Ramos (cell line): Measurements from ENCODE around the gene FBLIM1.

Experiments used
- in situ Hi-C: fragments of 300-500 bp; cut with MboI; formaldehyde crosslinking; loops from one replicate; pipeline ENCODE4 v1.14.3; 2022; ENCODE audit warnings: low sequenced_read_pairs; ENCODE audit not compliant: unreplicated experiment

Gene FBLIM1

DNA sequence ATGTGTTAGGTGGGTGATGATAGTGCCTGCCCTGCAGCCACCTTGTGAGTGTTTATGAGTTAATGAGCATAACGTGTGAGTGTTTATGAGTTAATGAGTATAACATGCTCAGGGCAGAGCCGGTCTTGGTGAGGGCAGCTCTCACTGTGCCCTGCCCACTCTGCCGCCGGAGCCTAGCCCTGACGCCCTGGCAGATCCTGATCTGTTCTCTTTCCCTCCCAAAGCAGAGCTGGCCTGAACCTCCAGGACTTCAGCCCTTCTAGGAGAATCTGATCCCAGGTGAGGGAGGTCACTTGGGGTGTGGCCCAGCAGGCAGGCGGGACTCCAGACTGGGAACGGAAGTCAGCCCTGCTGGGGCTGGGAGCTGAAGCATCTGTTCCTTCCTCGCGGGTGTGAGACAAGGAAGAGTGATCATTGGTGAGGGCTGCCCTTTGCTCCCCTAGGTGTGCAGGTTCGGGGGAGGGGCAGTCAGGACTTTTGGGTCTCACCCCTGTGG, 5.7 kb downstream of the FBLIM1 start:
- in situ Hi-C loops: no loop called here

DNA sequence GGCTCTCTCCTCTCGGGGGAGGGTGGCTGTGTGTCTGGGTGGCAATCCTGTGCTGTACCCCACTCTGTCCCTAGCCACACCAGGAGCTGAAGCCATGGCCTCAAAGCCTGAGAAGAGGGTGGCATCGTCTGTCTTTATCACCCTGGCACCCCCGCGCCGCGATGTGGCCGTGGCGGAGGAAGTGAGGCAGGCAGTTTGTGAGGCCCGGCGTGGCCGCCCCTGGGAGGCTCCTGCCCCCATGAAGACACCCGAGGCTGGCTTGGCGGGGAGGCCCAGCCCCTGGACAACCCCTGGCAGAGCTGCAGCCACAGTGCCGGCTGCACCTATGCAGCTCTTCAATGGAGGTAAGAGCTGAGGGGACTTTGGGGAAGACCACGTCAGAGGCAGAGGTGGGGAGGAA, 6.3 kb downstream of the FBLIM1 start:
- in situ Hi-C loops: no loop called here

DNA sequence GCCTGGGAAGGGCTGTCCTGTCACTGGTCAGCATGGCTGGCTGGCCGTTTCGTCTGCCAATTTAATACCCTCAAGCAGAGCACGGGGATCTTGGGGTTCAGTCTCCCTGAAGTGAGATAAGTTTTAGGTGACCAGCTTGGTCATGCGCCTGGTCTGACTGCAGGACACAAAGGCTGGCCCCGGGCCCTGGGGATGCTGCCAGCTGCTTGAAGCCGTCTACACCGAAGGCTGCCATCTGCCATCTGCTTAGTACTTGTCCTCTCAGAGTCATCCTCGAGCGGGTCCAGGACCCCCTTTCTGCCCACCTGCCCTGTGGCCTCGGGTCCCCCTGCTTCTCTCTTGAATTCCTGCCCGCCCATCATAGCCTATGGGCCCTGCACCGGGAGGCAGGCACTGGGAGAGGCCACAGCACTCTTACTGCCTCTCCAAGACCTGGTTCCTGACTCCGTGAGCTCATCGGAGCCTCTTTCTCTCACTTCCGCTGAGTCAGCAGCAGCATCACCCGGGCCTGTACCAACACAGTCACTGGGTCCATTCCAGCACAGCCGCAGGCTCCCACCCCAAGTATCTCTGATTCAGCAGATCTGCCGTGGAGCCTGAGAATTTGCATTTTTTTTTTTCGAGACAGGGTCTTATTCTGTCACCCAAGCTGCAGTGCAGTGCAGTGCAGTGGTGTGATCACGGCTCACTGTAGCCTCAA, 7.0 kb downstream of the FBLIM1 start:
- in situ Hi-C loops: no loop called here

DNA sequence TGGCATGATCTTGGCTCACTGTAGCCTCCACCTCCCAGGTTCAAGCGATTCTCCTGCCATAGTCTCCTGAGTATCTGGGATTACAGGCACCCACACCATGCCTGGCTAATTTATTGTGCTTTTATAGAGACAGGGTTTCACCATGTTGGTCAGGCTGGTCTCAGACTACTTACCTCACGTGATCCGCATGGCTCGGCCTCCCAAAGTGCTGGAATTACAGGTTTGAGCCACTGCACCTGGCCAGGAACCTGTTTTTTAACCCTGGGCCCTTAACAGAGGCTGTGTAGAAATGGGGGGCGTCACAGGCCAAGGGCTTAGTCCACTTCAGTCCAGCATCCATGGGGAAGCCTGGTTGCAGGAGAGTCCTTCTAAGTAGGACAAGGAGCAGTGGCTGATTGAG, 9.3 kb downstream of the FBLIM1 start:
- in situ Hi-C loops: no loop called here

DNA sequence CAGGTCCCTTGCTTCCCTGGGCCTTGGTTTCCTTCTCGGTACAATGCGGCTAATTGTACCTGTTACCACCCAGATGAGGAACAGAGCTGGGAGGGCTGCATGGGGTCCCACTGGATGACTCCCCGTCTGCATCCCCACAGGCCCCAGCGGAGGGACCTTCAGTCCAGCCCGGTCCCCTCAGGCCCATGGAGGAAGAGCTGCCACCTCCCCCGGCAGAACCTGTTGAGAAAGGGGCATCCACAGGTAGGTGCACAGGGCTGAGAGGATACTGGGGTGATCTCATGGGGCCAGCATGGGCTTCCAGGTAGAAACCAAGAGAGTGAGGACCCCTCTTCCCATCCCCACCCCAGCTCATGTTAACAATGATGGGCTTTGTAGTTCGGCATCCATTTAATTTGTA, 9.8 kb downstream of the FBLIM1 start:
- in situ Hi-C loops: no loop called here

DNA sequence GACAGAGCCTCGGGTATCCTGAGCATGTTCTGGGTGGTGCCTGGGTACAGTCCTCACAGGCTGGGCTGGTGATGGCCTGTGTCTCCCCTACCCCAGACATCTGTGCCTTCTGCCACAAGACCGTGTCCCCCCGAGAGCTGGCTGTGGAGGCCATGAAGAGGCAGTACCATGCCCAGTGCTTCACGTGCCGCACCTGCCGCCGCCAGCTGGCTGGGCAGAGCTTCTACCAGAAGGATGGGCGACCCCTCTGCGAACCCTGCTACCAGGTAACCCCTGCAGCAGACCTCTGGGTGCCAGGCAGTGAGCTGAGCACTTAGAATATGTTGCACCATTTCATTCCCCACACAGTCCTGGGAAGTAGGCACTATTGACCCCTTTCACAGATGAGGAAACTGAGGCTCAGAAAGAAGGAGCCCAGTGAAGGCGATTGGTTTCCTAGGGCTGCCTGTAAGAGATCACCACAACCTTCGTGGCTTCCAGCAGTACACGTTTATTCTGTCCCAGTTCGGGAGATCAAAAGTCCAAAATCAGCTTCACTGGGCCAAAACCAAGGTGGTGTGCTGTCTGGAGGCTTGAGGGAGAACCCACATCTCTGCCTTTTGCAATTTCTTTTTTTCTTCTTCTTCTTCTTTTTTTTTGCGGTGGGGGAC, 11.8 kb downstream of the FBLIM1 start:
- in situ Hi-C loops: no loop called here

DNA sequence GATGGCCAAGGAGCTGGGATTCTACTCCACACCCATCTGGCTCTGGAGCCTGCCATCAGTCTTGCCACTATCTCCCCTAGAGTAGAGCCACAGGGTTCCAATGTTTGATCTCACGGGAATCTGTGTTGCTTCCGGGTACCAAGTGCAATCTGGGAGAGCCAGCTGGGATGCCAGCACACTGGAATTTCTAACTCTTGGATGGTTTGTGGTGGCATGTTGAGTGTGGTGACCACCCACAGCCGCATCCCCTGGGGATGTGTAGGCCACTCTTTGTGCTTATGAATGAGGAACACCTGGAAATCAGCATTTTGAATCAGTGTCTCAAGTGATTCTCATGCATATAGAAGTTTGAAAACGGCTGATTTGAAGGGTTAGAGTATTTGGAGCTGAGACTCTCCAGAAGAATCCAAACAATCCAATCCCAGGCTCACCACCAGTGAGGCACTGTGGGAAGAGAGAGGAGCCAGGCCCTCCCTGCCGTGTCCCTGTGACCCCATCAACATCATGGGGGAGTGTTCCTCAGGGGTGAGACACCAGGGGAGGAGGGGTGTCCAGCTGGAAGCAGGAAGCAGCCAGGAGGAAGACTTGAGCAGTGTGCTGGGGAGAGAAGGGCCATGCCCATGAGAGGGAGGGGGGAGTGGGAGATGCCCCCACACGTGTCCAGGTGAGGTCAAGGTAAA, 13.4 kb downstream of the FBLIM1 start:
- in situ Hi-C loops: no loop called here

DNA sequence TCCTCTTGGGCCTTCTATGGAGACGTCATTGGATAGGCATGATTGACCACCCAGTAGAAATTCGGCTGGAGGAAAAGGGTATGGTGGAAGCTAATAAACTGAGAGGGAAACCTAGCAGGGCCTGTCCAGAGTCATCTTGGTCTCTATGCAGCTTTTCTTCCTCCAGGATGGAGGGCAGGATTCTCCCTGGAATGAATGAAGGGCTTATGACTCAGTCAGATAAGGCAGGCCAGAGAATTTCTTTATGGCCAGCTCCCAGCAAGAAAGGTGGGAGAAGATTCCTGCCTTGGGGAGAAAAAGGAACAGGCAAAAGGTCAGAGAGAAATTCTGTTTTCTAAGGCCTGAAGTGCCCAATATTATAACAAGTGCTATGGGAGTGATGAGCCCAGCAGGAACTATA, 17.1 kb downstream of the FBLIM1 start:
- in situ Hi-C loops: no loop called here

DNA sequence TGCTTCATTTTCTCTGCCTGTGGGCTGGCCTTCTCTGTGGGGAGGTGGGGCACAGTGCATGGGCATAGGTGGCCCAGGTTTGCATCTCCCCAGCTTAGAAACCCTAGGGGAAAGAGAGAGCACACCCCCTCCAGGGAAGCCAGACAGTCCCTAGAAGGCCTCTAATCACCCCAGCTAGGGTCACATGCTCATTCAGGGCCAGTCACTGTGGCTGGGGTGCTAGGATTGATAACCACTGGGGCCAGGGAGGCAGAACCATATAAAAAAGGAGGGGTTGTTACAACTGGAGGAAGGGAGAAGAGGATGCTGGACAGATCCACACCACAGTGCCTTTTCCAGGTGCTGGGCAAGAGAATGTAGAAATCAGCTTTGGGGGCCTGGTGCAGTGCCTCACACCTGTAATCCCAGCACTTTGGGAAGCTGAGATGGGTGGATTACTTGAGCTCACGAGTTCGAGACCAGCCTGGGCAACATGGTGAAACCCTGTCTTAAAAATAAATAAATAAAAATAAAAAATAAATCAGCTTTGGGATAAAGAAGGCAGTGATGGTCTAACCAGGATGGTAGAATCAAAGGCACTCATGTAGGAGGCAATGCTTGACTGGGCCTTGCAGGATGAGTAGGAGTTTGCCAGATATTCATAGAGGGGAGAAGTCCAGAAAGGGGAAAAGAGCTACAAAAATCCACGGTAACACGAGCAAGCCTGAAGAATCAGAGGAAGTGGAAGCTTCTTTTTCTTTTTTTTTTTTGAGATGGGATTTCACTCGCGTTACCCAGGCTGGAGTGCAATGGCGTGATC, 19.5 kb downstream of the FBLIM1 start:
- in situ Hi-C loops: no loop called here

DNA sequence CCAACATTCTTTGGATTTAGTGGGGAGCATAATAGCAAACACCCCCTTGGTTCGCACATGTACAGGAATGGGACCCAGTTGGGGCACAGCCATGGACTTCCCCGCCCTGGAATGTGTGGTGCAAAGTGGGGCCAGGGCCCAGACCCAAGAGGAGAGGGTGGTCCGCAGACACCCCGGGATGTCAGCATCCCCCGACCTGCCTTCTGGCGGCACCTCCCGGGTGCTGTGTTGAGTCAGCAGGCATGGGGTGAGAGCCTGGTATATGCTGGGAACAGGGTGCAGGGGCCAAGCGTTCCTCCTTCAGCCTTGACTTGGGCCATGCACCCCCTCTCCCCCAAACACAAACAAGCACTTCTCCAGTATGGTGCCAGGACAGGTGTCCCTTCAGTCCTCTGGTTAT, 27.1 kb downstream of the FBLIM1 start:
- in situ Hi-C loops: no loop called here

DNA sequence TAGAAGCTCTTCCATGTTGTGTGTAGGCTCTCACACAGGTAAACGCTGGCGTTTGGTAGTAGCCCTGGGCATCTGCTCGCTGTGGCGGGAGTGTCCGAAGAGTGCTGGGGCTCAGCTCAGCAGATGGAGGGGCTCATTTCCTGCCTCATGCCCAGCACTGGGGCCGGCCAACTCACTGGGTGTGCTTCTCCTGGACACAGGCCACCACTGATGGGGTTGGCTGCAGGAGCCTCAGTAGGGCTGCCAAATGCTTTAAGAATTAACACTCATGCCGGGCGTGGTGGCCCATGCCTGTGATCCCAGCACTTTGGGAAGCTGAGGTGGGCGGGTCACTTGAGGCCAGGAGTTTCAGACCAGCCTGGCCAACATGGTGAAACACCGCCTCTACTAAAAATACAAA, 28.0 kb downstream of the FBLIM1 start:
- in situ Hi-C loops: no loop called here

DNA sequence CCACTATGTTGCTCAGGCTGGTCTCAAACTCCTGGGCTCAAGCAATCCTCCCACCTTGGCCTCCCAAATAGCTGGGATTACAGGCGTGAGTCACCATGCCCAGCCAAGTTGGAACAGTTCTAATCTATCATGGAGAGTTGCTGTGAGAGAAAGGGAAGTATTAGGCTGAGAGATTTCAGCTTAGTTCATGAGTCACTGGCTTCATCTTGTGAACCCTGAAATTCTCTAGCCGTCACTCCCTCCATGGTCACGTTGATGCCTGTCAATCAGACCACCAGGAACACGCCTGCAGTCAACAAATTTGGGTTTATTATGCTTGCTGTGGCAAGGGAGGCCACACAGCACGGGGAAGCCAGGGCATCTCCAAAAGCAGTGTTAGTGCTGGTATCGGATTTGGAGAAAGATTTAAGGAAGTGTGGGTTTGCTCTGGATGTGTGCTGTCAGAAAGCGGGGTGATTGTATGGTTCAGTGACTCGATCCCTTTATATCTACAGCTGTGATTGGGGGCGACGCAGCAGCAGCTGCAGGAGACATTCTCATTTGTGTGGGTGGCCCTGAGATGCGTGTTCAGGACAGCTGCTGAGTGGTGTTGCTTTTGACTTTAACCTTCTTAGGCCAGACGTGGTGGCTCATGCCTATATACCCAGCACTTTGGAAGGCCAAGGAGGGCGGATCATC, 30.2 kb downstream of the FBLIM1 start:
- in situ Hi-C loops: no loop called here

DNA sequence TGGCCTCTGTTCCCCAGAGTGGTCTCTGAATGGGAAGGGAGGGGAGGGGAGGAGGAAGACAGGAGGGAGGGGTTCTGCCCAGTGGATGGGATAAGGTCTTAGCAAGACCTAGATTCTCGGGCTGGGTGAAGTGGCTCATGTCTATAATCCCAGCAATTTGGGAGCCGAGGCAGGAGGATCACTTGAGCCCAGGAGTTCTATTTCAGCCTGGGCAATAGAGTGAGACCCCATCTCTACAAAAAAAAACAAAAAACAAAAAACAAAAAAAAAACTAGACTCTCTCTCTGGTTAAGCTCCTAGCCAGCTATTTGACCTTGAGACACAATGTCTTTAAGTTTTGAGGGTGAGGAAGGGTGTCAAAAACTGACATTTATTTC, 37.5 kb downstream of the FBLIM1 start:
- in situ Hi-C loops: no loop called here

DNA sequence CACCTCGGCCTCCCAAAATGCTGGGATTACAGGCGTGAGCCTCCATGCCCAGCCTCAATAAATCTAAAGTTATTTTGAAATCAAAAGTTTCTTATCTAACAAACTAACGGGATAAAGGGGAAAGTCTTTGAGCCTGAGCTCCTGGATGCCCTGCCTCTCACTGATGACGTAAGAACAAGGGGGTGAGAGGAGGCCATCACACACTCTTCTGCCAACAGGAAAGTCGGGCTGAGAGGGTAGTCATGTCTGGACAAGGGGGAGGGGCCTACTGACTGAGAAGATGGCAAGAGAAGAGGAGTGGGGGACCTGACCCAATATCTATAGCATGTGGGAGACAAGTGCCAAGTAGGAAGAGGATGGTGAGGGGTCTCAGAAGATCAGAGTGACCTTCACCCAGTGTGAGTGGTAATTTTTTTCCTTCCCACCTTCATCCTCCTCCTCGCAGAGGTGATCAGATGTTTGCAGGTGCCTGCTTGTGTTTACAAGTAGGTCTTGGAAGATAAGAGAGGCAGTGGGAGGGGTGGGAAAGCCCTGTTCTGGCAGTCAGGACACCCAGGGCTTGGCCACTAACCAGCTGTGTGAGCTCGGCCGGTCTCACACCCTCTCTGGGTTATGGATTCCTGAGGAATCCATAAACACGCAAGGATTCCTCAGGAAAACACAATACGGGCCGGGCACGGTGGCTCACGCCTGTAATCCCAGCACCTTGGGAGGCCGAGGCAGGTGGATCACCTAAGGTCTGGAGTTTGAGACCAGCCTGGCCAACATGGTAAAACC, 39.2 kb downstream of the FBLIM1 start:
- in situ Hi-C loops: no loop called here

DNA sequence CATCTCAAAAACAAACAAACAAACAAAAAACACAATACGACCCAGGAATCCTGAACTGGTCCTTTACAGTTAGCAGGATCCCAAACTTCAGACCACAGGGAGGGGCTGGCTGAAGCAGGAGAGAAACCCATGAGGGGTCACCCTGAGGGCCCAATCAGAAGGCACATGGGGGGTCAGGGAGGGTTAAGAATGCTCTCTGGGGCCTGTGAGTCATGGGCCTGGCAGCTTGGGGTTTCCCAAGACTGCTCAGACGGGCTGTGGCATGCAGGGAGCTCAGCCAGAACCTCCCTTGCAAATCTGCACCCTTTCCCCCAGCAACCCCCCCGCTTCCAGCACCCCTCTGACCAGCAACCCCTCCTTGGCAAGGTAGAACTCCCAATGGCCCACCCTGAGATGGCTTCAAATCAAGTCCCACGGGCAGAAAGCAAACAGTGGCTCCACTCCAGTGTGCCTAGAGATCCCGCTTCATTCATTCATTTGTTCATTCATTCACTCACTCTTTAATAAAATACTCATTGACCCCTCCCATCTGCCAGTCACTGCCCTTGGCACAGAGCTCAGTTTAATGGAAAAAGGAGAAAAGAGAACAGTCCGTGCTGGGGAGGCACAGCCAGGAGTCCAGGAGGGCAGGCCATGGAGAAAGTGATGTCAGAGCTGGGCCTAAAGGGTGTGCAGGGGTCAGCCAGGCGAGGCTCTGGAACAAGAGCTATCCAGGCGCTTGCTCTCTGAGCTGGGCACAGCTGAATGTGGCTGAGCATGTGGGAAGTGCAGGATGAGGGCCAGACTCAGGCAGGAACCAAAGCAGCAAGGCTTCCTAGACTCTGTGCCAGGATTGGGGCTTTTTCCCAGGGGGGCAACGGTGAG, 40.6 kb downstream of the FBLIM1 start:
- in situ Hi-C loops: no loop called here

DNA sequence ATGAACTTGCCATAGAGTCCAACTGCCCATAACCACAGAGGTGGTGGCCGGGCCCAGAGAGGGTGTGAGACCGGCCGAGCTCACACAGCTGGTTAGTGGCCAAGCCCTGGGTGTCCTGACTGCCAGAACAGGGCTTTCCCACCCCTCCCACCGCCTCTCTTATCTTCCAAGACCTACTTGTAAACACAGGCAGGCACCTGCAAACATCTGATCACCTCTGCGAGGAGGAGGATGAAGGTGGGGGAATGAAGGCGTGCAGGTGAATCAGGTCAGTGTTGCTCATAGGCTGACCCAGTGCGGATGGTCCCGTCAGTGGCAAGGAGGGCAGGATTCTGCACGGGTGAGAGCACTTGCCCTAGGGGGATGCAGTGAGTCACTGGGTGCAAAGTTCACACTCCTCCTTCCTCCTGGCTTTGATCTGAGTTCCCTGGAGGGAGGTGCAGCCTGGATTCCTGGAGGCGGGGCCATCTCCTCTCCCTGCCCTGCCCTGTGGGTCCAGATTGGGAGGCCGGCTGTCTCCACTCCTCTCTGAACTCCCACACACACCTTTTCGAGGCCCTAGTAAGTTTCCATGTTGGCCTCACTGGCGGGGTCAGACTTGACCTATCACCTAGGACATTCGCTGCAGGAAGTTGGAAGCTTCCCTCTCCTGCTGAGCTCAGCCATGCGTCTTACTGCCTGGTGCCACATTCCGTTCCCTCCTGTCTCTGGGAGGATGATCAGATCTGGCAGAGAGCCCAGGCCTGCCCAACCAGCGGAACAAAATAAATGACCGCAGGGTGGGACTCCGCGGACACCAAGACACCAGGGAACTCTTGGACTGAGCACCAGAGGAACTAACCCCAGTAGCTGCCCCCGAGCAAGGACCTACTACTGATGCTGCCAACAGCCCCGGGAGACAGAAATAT, 41.6 kb downstream of the FBLIM1 start:
- in situ Hi-C loops: no loop called here

DNA sequence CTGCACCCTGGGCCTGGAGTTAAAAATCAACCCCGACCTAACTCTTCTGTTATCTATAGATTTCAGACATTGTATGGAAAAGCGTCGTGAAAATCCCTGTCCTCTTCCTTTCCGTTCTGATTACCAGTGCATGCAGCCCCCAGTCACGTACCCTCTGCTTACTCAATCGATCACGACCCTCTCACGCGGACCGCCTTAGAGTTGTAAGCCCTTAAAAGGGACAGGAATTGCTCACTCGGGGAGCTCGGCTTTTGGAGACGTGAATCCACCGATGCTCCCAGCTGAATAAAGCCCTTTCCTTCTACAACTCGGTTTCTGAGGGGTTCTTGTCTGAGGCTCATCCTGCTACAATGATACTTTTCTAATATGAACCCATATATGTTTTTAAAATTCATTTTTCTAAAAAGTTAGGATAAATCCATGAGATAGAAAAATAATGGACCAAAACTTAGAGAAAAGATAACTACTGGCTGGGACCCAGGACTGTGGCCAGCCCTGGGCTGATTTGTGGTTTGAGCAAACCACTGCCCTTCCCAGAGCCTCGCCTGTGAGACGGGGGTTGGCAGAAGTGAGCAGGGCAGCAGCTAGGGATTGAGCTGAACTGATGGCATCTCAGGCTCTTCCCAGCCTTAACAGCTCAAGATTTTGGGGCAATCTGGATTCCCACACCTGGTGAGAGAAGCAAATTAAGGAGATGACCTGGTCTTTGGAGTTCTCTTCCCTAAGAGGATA, 43.8 kb downstream of the FBLIM1 start:
- in situ Hi-C loops: no loop called here
